PC-9 (cell line): ENCODE measurements around the gene PGK2.

Experiments
- CTCF ChIP-seq: fragments of 200-600 bp; sonication (generic); conservative IDR thresholded peaks from 2 replicates; pipeline ENCODE4 v1.6.1; 2017; ENCODE audit warnings: mixed run types, antibody characterized with exemption, mild to moderate bottlenecking, moderate library complexity
- EZH2 ChIP-seq: fragments of 200-600 bp; sonication (generic); IDR thresholded peaks from 2 replicates; pipeline ENCODE4 v1.8.0; 2017; ENCODE audit warnings: antibody characterized with exemption, low read depth

GRCh38 chr6:49813248-49813647 lies 26.2 kb upstream of the PGK2 start:
- TF ChIP-seq CTCF, result no peak
- TF ChIP-seq EZH2, result no peak
